Endothelial cell of umbilical vein (primary cell): Measurements from ENCODE around the gene NFIA. TPM values are rescaled to one million over a fixed set of nuclear protein-coding genes. Genes with fewer than 3 reads are reported as not detected.

Source experiments
- BruUV-seq: library from RNA; stranded (reverse); fragments of 400-500 nt; replicated peaks from 2 replicates; lab custom pipeline; 2021; lab: Mats Ljungman, UMichigan
- CTCF ChIA-PET: fragments of 300-600, 350-600 bp; sonication (Branson Sonifier 250); formaldehyde crosslinking; loops from one replicate; lab custom pipeline; 2021; ENCODE audit warnings: antibody characterized with exemption, inconsistent platforms; lab: Charles Lee
- POLR2A ChIA-PET: fragments of 300-600, 350-600 bp; sonication (Branson Sonifier 250); formaldehyde crosslinking; loops from one replicate; lab custom pipeline; 2021; ENCODE audit warnings: antibody characterized with exemption, inconsistent platforms; lab: Charles Lee
- DNase-seq: peaks from one replicate; pipeline ENCODE4 v3.0.0-alpha.2; 2011; ENCODE audit warnings: low read depth, low spot score
- FAIRE-seq: peaks from 2 replicates; lab custom pipeline; 2011; peaks lifted over from hg19 to GRCh38; lab: Jason Lieb, UNC
- H2AFZ ChIP-seq: 2 replicates; pipeline ENCODE4 v1.6.0; 2012; ENCODE audit warnings: low read depth, low read length, control low read depth, inconsistent platforms
- H3K27ac ChIP-seq: 2 replicates; pipeline ENCODE4 v1.5.1; 2011; ENCODE audit warnings: low read depth, mild to moderate bottlenecking, control low read depth, low read length, moderate library complexity; ENCODE audit not compliant: insufficient read depth
- H3K27me3 ChIP-seq, 2 experiments: 2 replicates each; pipeline versions ENCODE4 v1.6.0 to v1.6.1; 2011; ENCODE audit warnings: low read length in 2 of 2, mixed read lengths in 1 of 2; ENCODE audit not compliant: control insufficient read depth in 2 of 2, insufficient read depth in 2 of 2
- H3K36me3 ChIP-seq, 2 experiments: 2 replicates in 1 of 2; 3 replicates in 1 of 2; pipeline ENCODE4 v1.5.1; 2011; ENCODE audit warnings: low read length in 2 of 2, mild to moderate bottlenecking in 1 of 2, moderate library complexity in 1 of 2; ENCODE audit not compliant: control insufficient read depth in 2 of 2, insufficient read depth in 2 of 2; ENCODE audit errors: extremely low read depth in 1 of 2
- H3K4me1 ChIP-seq: 3 replicates; pipeline ENCODE4 v1.5.1; 2011; ENCODE audit warnings: mild to moderate bottlenecking, low read length; ENCODE audit not compliant: control insufficient read depth, insufficient read depth; ENCODE audit errors: extremely low read depth
- H3K4me2 ChIP-seq: 2 replicates; pipeline ENCODE4 v1.6.1; 2011; ENCODE audit warnings: low read length, control low read depth, mixed read lengths; ENCODE audit not compliant: insufficient read depth
- H3K4me3 ChIP-seq, 3 experiments: fragments of 200-600 bp in 1 of 3; sonication (generic), shearing (Covaris generic) in 1 of 3; replicated peaks in 1 of 3; 2 replicates each; pipeline ENCODE4 v1.5.1; 2011 to 2016; ENCODE audit warnings: control low read depth in 3 of 3, low read length in 3 of 3, mild to moderate bottlenecking in 2 of 3, inconsistent platforms in 1 of 3, low read depth in 1 of 3, moderate library complexity in 1 of 3; ENCODE audit not compliant: insufficient read depth in 1 of 3
- H3K79me2 ChIP-seq: 2 replicates; pipeline ENCODE4 v1.6.0; 2012; ENCODE audit warnings: low read length, inconsistent platforms; ENCODE audit not compliant: control insufficient read depth, insufficient read depth
- H3K9ac ChIP-seq: replicated peaks from 2 replicates; pipeline ENCODE3; 2011; ENCODE audit warnings: low read length, control low read depth; ENCODE audit not compliant: insufficient read depth; ENCODE audit errors: extremely low read depth
- H3K9me1 ChIP-seq: replicated peaks from 3 replicates; pipeline ENCODE4 v1.6.0; 2011; ENCODE audit warnings: mild to moderate bottlenecking, low read length; ENCODE audit not compliant: control insufficient read depth, insufficient read depth; ENCODE audit errors: extremely low read depth
- H3K9me3 ChIP-seq: replicated peaks from 2 replicates; pipeline ENCODE4 v1.5.1; 2012; ENCODE audit warnings: low read length, inconsistent platforms; ENCODE audit not compliant: control insufficient read depth, insufficient read depth
- H4K20me1 ChIP-seq: replicated peaks from 2 replicates; pipeline ENCODE3; 2011; ENCODE audit warnings: mild to moderate bottlenecking, low read length; ENCODE audit not compliant: control insufficient read depth, insufficient read depth; ENCODE audit errors: extremely low read depth
- CTCF ChIP-seq, 2 donors: IDR thresholded peaks; 1 replicate in 1 of 2; 2 replicates in 1 of 2; pipeline ENCODE4 v1.5.1; 2011; ENCODE audit warnings: low read length in 2 of 2, mild to moderate bottlenecking in 2 of 2, moderate library complexity in 2 of 2, control low read depth in 1 of 2, inconsistent platforms in 1 of 2, low read depth in 1 of 2; ENCODE audit not compliant: insufficient read depth in 1 of 2; ENCODE audit errors: extremely low read depth in 1 of 2
- EZH2 ChIP-seq: IDR thresholded peaks from 2 replicates; pipeline ENCODE4 v1.6.1; 2012; ENCODE audit warnings: borderline replicate concordance, low read depth, mild to moderate bottlenecking, moderate library complexity, low read length, inconsistent platforms; ENCODE audit not compliant: severe bottlenecking
- FOS ChIP-seq: IDR thresholded peaks from 2 replicates; pipeline ENCODE4 v1.6.1; 2011; ENCODE audit warnings: mild to moderate bottlenecking, low read length, moderate library complexity, borderline replicate concordance; ENCODE audit not compliant: insufficient read depth
- GATA2 ChIP-seq: IDR thresholded peaks from 2 replicates; pipeline ENCODE4 v1.7.0; 2011; ENCODE audit warnings: low read depth, mild to moderate bottlenecking, moderate library complexity, mixed read lengths, low read length; ENCODE audit not compliant: insufficient read length, insufficient read depth
- JUN ChIP-seq: IDR thresholded peaks from 2 replicates; pipeline ENCODE4 v1.6.1; 2011; ENCODE audit warnings: borderline replicate concordance, low read depth; ENCODE audit not compliant: insufficient read length, insufficient read depth
- MAX ChIP-seq: IDR thresholded peaks from 2 replicates; pipeline ENCODE4 v1.6.1; 2011; ENCODE audit not compliant: insufficient read depth, insufficient read length
- MYC ChIP-seq: IDR thresholded peaks from one replicate; pipeline ENCODE4 v1.6.1; 2011; ENCODE audit warnings: mild to moderate bottlenecking, low read depth, low read length
- POLR2AphosphoS5 ChIP-seq: IDR thresholded peaks from 2 replicates; pipeline ENCODE4 v1.6.1; 2012; ENCODE audit warnings: low read depth, mild to moderate bottlenecking, control low read depth, low read length, moderate library complexity; ENCODE audit not compliant: insufficient read depth
- dilution Hi-C: fragments of 300-500 bp; cut with MboI; formaldehyde crosslinking; loops from one replicate; pipeline ENCODE4 v1.15.0; 2019; ENCODE audit warnings: low sequenced_read_pairs; ENCODE audit not compliant: extremely low pct_ligation_motif_present
- intact Hi-C: fragments of 100-400 bp; cut with micrococcal nuclease; formaldehyde crosslinking; loops from one replicate; pipeline ENCODE4 v1.10.0; 2022
- polyA plus RNA-seq, 4 experiments: library from polyadenylated mRNA; depleted of rRNA in 3 of 4; stranded (reverse) in 3 of 4; unstranded in 1 of 4; fragments of >200 nt; gene quantifications; 2 replicates each; pipeline versions ENCODE4 v1.2.1 to v1.2.3, GENCODE V29; 2011 to 2012; ENCODE audit warnings: missing spikeins in 1 of 4
- total RNA-seq: library from RNA; stranded (reverse); gene quantifications from 2 replicates; pipeline ENCODE4 v1.2.3, GENCODE V29; 2021

The NFIA gene
- total and polyA plus RNA-seq, 2 donors (not counting 3 experiments of a cell fraction or from before 2014, with no cell fraction given) = 25.5 to 47.0 TPM

- H3K36me3 ChIP-seq = no peaks in the 10 kb centered on the region
- H3K4me2 ChIP-seq = peak overlapping the region; percentile 87
- peak overlapping the region in 1 of 3 experiments; percentile 64 for H3K4me3 ChIP-seq
- peak overlapping the region; percentile 59 for H3K27ac ChIP-seq
- peaks cover 17% of the 10 kb centered on the region for H3K4me1 ChIP-seq
- no peaks in the 10 kb centered on the region for H4K20me1 ChIP-seq
- H3K9ac ChIP-seq = peak overlapping the region; percentile 64
- TF ChIP-seq GATA2 (no peak), MAX (no peak), MYC (no peak), POLR2AphosphoS5 (no peak), FOS (no peak)
- ChIA-PET CTCF (interaction anchor here (0.8 to 1.6 kb wide), 5 partner anchors 9 to 206 kb away, joined by 3 to 15 read pairs (median 3); no protein-coding TSS in a partner anchor), POLR2A (no interaction called here)
- no TSS peak for BruUV-seq
- H3K9me1 ChIP-seq = no peaks in the 10 kb centered on the region
- H3K27me3 ChIP-seq = no peaks in the 10 kb centered on the region
- no peaks in the 10 kb centered on the region for H3K9me3 ChIP-seq
- no peak for DNase-seq
- H3K79me2 ChIP-seq = peaks cover 7% of the 10 kb centered on the region
- dilution Hi-C loops (no loop called here), intact Hi-C loops (no loop called here)
- peak overlapping the region; percentile 35 for H2AFZ ChIP-seq
- FAIRE-seq = no peak
Observed at GRCh38 chr1:61255358-61255703, 173.0 kb downstream of the NFIA start.

- no peak overlapping the region for H2AFZ ChIP-seq
- no peaks in the 10 kb centered on the region for H3K27me3 ChIP-seq
- no peak for DNase-seq
- H3K9ac ChIP-seq = no peak overlapping the region
- no peak overlapping the region for H3K27ac ChIP-seq
- POLR2A ChIA-PET = no interaction called here
- BruUV-seq = no TSS peak
- H3K9me3 ChIP-seq = no peaks in the 10 kb centered on the region
- TF ChIP-seq FOS (no peak), JUN (no peak), CTCF (IDR thresholded peaks at IDR 0.05; ENCODE audit: extremely low read depth in 1 of 2, insufficient read depth in 1 of 2, low read depth in 1 of 2, low read length in 2 of 2) (no peak), MAX (no peak), MYC (no peak), GATA2 (no peak), EZH2 (no peak)
- H4K20me1 ChIP-seq = no peaks in the 10 kb centered on the region
- FAIRE-seq = no peak
- H3K4me1 ChIP-seq = peaks cover 10% of the 10 kb centered on the region
- H3K4me3 ChIP-seq = no peak overlapping the region
- no peaks in the 10 kb centered on the region for H3K36me3 ChIP-seq
- H3K79me2 ChIP-seq = peaks cover 3% of the 10 kb centered on the region
- no peak overlapping the region for H3K4me2 ChIP-seq
- dilution Hi-C loops (no loop called here), intact Hi-C loops (no loop called here)
- CTCF ChIA-PET = no interaction called here
- no peaks in the 10 kb centered on the region for H3K9me1 ChIP-seq
Observed at GRCh38 chr1:61259379-61260148, 177.2 kb downstream of the NFIA start.
